ENCODE data around the gene FOXC1. TPM values are rescaled to one million over a fixed set of nuclear protein-coding genes. Genes with fewer than 3 reads are reported as not detected.

Gene FOXC1
- total RNA-seq, 2 experiments from 2014 or later, result not detected

DNA sequence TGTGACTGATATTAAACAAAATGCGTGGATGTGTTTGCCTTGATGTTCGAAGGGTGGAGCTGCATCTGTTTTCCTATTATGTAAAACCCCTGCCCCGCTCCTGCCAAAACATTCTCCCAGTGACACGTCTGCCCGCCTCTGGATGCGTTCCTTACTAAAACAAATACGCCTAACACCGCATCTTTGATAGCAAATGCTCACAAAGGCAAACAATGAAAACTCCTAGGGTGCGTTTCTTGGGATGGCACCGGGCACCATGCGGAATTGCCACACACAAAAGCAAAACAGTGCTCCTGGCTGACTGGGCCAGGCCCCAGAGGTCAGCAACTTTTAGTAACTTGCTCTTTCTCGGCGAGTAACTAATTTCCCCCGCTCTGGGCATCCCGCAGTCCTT, 9.0 kb upstream of the FOXC1 start:
- POLR2A ChIA-PET, result interaction anchor here (0.6 kb wide), 1 partner anchor 280 kb away, joined by 5 read pairs; no protein-coding TSS in a partner anchor

DNA sequence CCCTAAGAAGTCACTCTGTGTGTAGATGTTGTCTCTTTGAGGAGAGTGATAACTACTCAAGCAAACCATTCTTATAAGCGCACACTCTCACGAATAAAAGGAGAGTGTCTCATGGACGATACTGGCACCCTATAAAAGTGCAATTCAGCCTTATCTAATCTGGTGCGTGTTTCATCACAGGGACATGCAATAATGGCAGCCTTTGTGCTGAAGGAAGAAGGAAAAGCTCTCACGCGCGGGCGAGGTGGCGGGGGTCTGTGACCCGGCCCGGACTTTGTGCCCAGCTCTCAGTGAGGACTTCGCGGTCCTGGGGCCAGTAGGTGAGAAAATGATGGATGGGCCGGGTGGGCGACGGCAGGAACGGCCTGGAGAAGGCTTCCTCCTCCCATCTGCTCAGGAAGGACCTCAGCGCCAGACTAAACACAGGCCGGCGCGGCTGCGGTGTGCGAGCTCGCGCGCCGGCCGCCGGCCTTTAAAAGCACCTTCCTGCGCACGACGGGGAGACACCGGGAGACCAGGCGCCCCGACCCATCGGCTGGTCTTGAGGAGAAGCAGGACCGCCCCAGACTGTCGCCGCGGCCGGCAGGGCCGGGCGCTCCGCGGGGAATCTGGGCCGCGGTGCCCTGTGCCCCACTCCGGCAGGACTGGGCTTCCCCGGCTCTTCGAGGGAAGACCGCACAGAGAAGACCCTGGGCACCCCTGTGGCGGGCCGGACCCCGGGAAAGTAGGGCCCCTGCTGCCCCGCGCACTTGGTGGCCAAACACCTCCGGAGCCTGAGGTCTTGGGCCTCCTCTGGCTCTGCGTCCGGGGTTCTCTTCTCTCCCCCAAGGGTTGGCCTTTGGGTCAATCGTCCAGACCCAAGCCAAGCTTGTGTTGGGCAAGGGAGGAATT, 8.3 kb upstream of the FOXC1 start:
- intact Hi-C loops (cut with micrococcal nuclease; ENCODE audit: unreplicated experiment), result loop anchor here (10.0 kb wide), 1 partner anchor 843 kb away; no protein-coding TSS in a partner anchor
- BruUV-seq (replicated peaks), result no TSS peak
- CTCF ChIA-PET (ENCODE audit: unreplicated experiment), result no interaction called here

More for the DNA sequence above, 9.0 kb upstream of the FOXC1 start:
- TF ChIP-seq, protein P1, sequence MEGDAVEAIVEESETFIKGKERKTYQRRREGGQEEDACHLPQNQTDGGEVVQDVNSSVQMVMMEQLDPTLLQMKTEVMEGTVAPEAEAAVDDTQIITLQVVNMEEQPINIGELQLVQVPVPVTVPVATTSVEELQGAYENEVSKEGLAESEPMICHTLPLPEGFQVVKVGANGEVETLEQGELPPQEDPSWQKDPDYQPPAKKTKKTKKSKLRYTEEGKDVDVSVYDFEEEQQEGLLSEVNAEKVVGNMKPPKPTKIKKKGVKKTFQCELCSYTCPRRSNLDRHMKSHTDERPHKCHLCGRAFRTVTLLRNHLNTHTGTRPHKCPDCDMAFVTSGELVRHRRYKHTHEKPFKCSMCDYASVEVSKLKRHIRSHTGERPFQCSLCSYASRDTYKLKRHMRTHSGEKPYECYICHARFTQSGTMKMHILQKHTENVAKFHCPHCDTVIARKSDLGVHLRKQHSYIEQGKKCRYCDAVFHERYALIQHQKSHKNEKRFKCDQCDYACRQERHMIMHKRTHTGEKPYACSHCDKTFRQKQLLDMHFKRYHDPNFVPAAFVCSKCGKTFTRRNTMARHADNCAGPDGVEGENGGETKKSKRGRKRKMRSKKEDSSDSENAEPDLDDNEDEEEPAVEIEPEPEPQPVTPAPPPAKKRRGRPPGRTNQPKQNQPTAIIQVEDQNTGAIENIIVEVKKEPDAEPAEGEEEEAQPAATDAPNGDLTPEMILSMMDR (conservative IDR thresholded peaks at IDR 0.05; ENCODE audit: low read length), result no peak
- no peak for TF ChIP-seq EZH2phosphoT487 (IDR thresholded peaks at IDR 0.05; ENCODE audit: borderline replicate concordance, low read depth, low read length)
- Histone ChIP-seq H3K4me3 (ENCODE audit: low read depth, low read length, poor library complexity, severe bottlenecking) (no peak overlapping the region), H2AFZ (ENCODE audit: low read length) (no peak overlapping the region), H3K27ac (ENCODE audit: low read depth, low read length, poor library complexity, severe bottlenecking) (no peak overlapping the region), H3K9me3 (ENCODE audit: low read length) (no peaks in the 10 kb centered on the region), H3K4me1 (ENCODE audit: insufficient read depth, low read length, poor library complexity, severe bottlenecking) (no peaks in the 10 kb centered on the region), H3K36me3 (ENCODE audit: insufficient read depth, low read length) (no peaks in the 10 kb centered on the region), H4K20me1 (ENCODE audit: insufficient read depth, low read length) (no peaks in the 10 kb centered on the region), H3K9me2 (ENCODE audit: insufficient read depth, low read length) (no peaks in the 10 kb centered on the region), H3K4me2 (ENCODE audit: low read length) (no peak overlapping the region), H3K79me2 (ENCODE audit: insufficient read depth, low read depth, low read length) (no peaks in the 10 kb centered on the region)
- BruUV-seq (replicated peaks), result no TSS peak
- intact Hi-C loops (cut with micrococcal nuclease; ENCODE audit: unreplicated experiment), result loop anchor here (10.0 kb wide), 1 partner anchor 844 kb away; no protein-coding TSS in a partner anchor
- CTCF ChIA-PET (ENCODE audit: unreplicated experiment), result no interaction called here
- DNase-seq (ENCODE audit: low spot score), result no peak

More for the DNA sequence above, 8.3 kb upstream of the FOXC1 start:
- TF ChIP-seq, protein P1 (conservative IDR thresholded peaks at IDR 0.05; ENCODE audit: low read length), result no peak
- no peak for TF ChIP-seq EZH2phosphoT487 (IDR thresholded peaks at IDR 0.05; ENCODE audit: borderline replicate concordance, low read depth, low read length)
- Histone ChIP-seq H2AFZ (ENCODE audit: low read length) (no peak overlapping the region), H3K79me2 (ENCODE audit: insufficient read depth, low read depth, low read length) (no peaks in the 10 kb centered on the region), H3K27ac (ENCODE audit: low read depth, low read length, poor library complexity, severe bottlenecking) (no peak overlapping the region), H3K4me3 (ENCODE audit: low read depth, low read length, poor library complexity, severe bottlenecking) (no peak overlapping the region), H3K4me2 (ENCODE audit: low read length) (no peak overlapping the region), H4K20me1 (ENCODE audit: insufficient read depth, low read length) (no peaks in the 10 kb centered on the region), H3K9me3 (ENCODE audit: low read length) (no peaks in the 10 kb centered on the region), H3K4me1 (ENCODE audit: insufficient read depth, low read length, poor library complexity, severe bottlenecking) (no peaks in the 10 kb centered on the region), H3K36me3 (ENCODE audit: insufficient read depth, low read length) (no peaks in the 10 kb centered on the region), H3K9me2 (ENCODE audit: insufficient read depth, low read length) (no peaks in the 10 kb centered on the region)
- no peak for DNase-seq (ENCODE audit: low spot score)
- POLR2A ChIA-PET, result interaction anchor here (0.6 kb wide), 1 partner anchor 279 kb away, joined by 5 read pairs; no protein-coding TSS in a partner anchor
